Suprapubic skin (tissue), 4 donors: ENCODE data around the gene RTL9. TPM values are rescaled to one million over a fixed set of nuclear protein-coding genes. Genes with fewer than 3 reads are reported as not detected.

Source experiments
- DNase-seq, 2 donors: peaks; one replicate each; pipeline ENCODE4 v3.0.0-alpha.2; 2019; ENCODE audit warnings: low spot score in 2 of 2
- H3K27ac ChIP-seq: fragments of 200-600 bp; sonication (generic); one replicate; pipeline ENCODE4 v1.5.1; 2019
- H3K27me3 ChIP-seq: fragments of 200-600 bp; sonication (generic); one replicate; pipeline ENCODE4 v1.5.1; 2019
- H3K36me3 ChIP-seq: fragments of 200-600 bp; sonication (generic); one replicate; pipeline ENCODE4 v1.5.1; 2019
- H3K4me1 ChIP-seq: fragments of 200-600 bp; sonication (generic); one replicate; pipeline ENCODE4 v1.5.1; 2019
- H3K4me3 ChIP-seq: fragments of 200-600 bp; sonication (generic); one replicate; pipeline ENCODE4 v1.5.1; 2019; ENCODE audit warnings: mild to moderate bottlenecking
- H3K9me3 ChIP-seq: fragments of 200-600 bp; sonication (generic); one replicate; pipeline ENCODE4 v1.5.1; 2019
- CTCF ChIP-seq, 2 donors: fragments of 200-600 bp in 1 of 2; fragments of 450-650 bp in 1 of 2; sonication (generic) in 1 of 2; IDR thresholded peaks; one replicate each; pipeline ENCODE4 v1.5.1; 2016 to 2019; ENCODE audit warnings: antibody characterized with exemption in 2 of 2, mild to moderate bottlenecking in 1 of 2, moderate library complexity in 1 of 2
- EP300 ChIP-seq: sonication (generic); formaldehyde crosslinking; IDR thresholded peaks from one replicate; pipeline ENCODE4 v1.6.1; 2017; ENCODE audit warnings: antibody characterized with exemption
- POLR2A ChIP-seq, 2 donors: fragments of 450-650 bp; IDR thresholded peaks; one replicate each; pipeline ENCODE4 v1.6.1; 2017; ENCODE audit warnings: antibody characterized with exemption in 2 of 2, mild to moderate bottlenecking in 2 of 2, moderate library complexity in 2 of 2
- POLR2AphosphoS5 ChIP-seq, 3 donors: sonication (generic); formaldehyde crosslinking; IDR thresholded peaks; one replicate each; pipeline ENCODE4 v1.6.1; 2017; ENCODE audit warnings: antibody characterized with exemption in 3 of 3
- WGBS: methylation state at CpG from one replicate; pipeline ENCODE4 v1.1.5; 2018; 5-methylcytosine and 5-hydroxymethylcytosine counted together
- total RNA-seq, 4 donors: library from RNA; depleted of rRNA; stranded (reverse); fragments of >200 nt; gene quantifications; one replicate each; pipeline ENCODE4 v1.1.0, GENCODE V29; 2016

Gene RTL9
- total RNA-seq, 4 donors from 2014 or later, result 0.16 TPM; not detected in 3

DNA sequence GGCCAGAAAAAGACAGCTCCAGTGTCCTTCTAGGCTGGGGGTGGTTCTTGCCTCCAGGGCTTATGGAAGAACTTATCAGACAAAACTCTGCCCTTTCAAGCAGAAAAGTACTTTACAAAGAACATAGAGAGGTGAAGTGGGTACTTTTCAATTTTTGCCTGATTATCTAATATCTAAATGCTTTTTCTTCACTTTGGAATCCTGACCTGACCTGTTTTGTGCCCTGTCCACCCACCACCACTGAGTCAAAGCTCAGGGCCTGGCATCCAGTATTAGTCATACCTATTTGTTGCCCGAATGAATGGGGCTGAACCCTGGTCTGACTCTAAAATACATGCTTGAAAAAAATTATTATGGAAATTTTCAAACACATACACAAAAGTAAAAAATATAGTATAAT, 37.2 kb downstream of the RTL9 start:
- no peaks in the 10 kb centered on the region for H3K36me3 ChIP-seq
- no peaks in the 10 kb centered on the region for H3K27me3 ChIP-seq
- no peak overlapping the region for H3K27ac ChIP-seq
- no peak for DNase-seq
- 66% methylated on average over 1 of the region's 1 CpG for WGBS
- no peaks in the 10 kb centered on the region for H3K9me3 ChIP-seq
- H3K4me1 ChIP-seq, result peaks cover 7% of the 10 kb centered on the region
- no peak overlapping the region for H3K4me3 ChIP-seq
- no peak for TF ChIP-seq POLR2A (IDR thresholded peaks at IDR 0.05)
- TF ChIP-seq EP300, result no peak
- TF ChIP-seq CTCF (IDR thresholded peaks at IDR 0.05), result no peak

- H3K27me3 ChIP-seq, result no peaks in the 10 kb centered on the region
- no peak for DNase-seq
- H3K36me3 ChIP-seq, result no peaks in the 10 kb centered on the region
- 49% methylated on average over 4 of the region's 4 CpGs for WGBS
- TF ChIP-seq EP300 (no peak), POLR2A (IDR thresholded peaks at IDR 0.05) (no peak), CTCF (IDR thresholded peaks at IDR 0.05) (no peak), POLR2AphosphoS5 (IDR thresholded peaks at IDR 0.05) (no peak)
- no peaks in the 10 kb centered on the region for H3K9me3 ChIP-seq
- H3K27ac ChIP-seq, result peak overlapping the region; percentile 54
- H3K4me3 ChIP-seq, result no peak overlapping the region
- peaks cover 7% of the 10 kb centered on the region for H3K4me1 ChIP-seq
These were observed 38.1 kb downstream of the RTL9 start for GRCh38 chrX:110396735-110397134.

GRCh38 chrX:110397339-110397738, 38.7 kb downstream of the RTL9 start:
- Histone ChIP-seq H3K9me3 (no peaks in the 10 kb centered on the region), H3K4me3 (no peak overlapping the region), H3K27ac (peak overlapping the region; percentile 54), H3K27me3 (no peaks in the 10 kb centered on the region), H3K36me3 (no peaks in the 10 kb centered on the region), H3K4me1 (peaks cover 12% of the 10 kb centered on the region)
- no peak for TF ChIP-seq CTCF (IDR thresholded peaks at IDR 0.05)
- DNase-seq, result no peak

DNA sequence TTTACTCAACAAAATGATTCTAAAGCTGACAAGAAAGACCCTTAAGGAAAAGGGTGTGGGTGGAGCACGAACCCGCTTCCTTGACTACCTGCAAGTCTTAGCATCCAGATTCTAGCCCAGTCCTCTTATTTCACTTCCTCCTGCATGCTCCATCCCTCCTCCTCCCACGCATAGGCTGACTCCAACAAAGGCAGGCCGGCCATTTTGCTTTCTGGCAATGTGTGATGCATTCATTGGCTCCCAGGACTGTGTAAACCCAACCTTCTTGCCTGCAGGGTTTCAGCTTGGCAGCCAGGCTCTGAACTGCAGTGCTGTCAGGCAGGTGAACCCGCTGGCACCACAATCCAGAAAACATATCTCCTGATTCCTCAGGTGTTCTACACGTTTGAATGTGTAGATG, 39.3 kb downstream of the RTL9 start:
- DNase-seq, result peak in 1 of 2 donors; percentile 60
- Histone ChIP-seq H3K36me3 (no peaks in the 10 kb centered on the region), H3K27ac (peak overlapping the region; percentile 54), H3K4me1 (peaks cover 15% of the 10 kb centered on the region), H3K9me3 (no peaks in the 10 kb centered on the region), H3K27me3 (no peaks in the 10 kb centered on the region), H3K4me3 (no peak overlapping the region)
- TF ChIP-seq CTCF (IDR thresholded peaks at IDR 0.05) (no peak), EP300 (no peak), POLR2A (IDR thresholded peaks at IDR 0.05) (no peak), POLR2AphosphoS5 (IDR thresholded peaks at IDR 0.05) (no peak)
- 49% methylated on average over 6 of the region's 6 CpGs for WGBS

DNA sequence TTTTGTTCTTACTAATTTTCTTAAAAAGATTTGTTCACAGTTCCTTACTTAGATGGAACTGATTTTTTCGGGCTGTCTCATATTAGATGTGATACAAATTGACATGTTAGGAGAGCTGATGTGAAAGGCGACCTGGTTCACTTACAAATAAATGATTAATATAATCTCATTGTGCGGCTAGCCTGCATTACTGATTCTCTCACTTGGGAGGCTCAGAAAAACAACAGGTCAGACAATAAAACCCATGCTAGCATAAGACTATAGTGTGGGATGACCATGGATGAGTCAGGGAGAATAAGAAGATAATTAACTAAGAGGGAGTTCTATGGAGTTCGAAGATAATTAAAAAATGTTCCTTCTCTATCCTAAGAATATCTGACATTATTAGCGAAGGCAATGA, 40.8 kb downstream of the RTL9 start:
- Histone ChIP-seq H3K4me3 (no peak overlapping the region), H3K27ac (no peak overlapping the region), H3K27me3 (no peaks in the 10 kb centered on the region), H3K4me1 (peaks cover 25% of the 10 kb centered on the region), H3K36me3 (no peaks in the 10 kb centered on the region), H3K9me3 (no peaks in the 10 kb centered on the region)
- no peak for TF ChIP-seq CTCF (IDR thresholded peaks at IDR 0.05)
- no peak for TF ChIP-seq POLR2A (IDR thresholded peaks at IDR 0.05)
- no peak for TF ChIP-seq POLR2AphosphoS5 (IDR thresholded peaks at IDR 0.05)
- TF ChIP-seq EP300, result no peak
- no peak for DNase-seq
- WGBS, result 84% methylated on average over 5 of the region's 5 CpGs
